Activated T-helper 9 cell treated with anti-CD3 and anti-CD28 coated beads, Interleukin-2, amount 50 U/mL, for 16 hours (primary cell): ENCODE measurements around the gene NOS1AP.

ENCODE experiments used
- DNase-seq: peaks from one replicate; pipeline ENCODE4 v3.0.0-alpha.2; 2020; ENCODE audit warnings: low read depth

The NOS1AP gene

GRCh38 chr1:162089748-162090147 is 20.3 kb downstream of the NOS1AP start:
- DNase-seq, result no peak

GRCh38 chr1:162090378-162090777 is 20.9 kb downstream of the NOS1AP start:
- DNase-seq, result no peak

GRCh38 chr1:162091681-162092524 is 22.4 kb downstream of the NOS1AP start:
- no peak for DNase-seq

GRCh38 chr1:162093095-162093494 is 23.6 kb downstream of the NOS1AP start:
- no peak for DNase-seq

- DNase-seq, result no peak
Measured at GRCh38 chr1:162094271-162094670, 24.8 kb downstream of the NOS1AP start.

GRCh38 chr1:162094723-162095122 is 25.2 kb downstream of the NOS1AP start:
- DNase-seq, result no peak

GRCh38 chr1:162107911-162108310 is 38.4 kb downstream of the NOS1AP start:
- no peak for DNase-seq

- no peak for DNase-seq
Measured at GRCh38 chr1:162108426-162108825, 38.9 kb downstream of the NOS1AP start.

GRCh38 chr1:162110910-162111309 is 41.4 kb downstream of the NOS1AP start:
- DNase-seq, result no peak

GRCh38 chr1:162111572-162111971 is 42.1 kb downstream of the NOS1AP start:
- no peak for DNase-seq

GRCh38 chr1:162113419-162113818 is 43.9 kb downstream of the NOS1AP start:
- DNase-seq, result no peak

GRCh38 chr1:162117039-162117774 is 47.7 kb downstream of the NOS1AP start:
- no peak for DNase-seq

GRCh38 chr1:162118063-162118462 is 48.6 kb downstream of the NOS1AP start:
- DNase-seq, result no peak

- no peak for DNase-seq
Measured at GRCh38 chr1:162128693-162129356, 59.3 kb downstream of the NOS1AP start.

- DNase-seq, result no peak
Measured at GRCh38 chr1:162130308-162130707, 60.8 kb downstream of the NOS1AP start.

GRCh38 chr1:162131400-162132321 is 62.2 kb downstream of the NOS1AP start:
- no peak for DNase-seq

GRCh38 chr1:162133566-162133965 is 64.1 kb downstream of the NOS1AP start:
- DNase-seq, result no peak

GRCh38 chr1:162134646-162135045 is 65.2 kb downstream of the NOS1AP start:
- DNase-seq, result no peak

GRCh38 chr1:162135271-162135775 is 65.8 kb downstream of the NOS1AP start:
- DNase-seq, result no peak

- DNase-seq, result no peak
Measured at GRCh38 chr1:162136760-162137159, 67.3 kb downstream of the NOS1AP start.

GRCh38 chr1:162137179-162137960 is 67.9 kb downstream of the NOS1AP start:
- no peak for DNase-seq
